ENCODE measurements around the gene LHPP.

DNA sequence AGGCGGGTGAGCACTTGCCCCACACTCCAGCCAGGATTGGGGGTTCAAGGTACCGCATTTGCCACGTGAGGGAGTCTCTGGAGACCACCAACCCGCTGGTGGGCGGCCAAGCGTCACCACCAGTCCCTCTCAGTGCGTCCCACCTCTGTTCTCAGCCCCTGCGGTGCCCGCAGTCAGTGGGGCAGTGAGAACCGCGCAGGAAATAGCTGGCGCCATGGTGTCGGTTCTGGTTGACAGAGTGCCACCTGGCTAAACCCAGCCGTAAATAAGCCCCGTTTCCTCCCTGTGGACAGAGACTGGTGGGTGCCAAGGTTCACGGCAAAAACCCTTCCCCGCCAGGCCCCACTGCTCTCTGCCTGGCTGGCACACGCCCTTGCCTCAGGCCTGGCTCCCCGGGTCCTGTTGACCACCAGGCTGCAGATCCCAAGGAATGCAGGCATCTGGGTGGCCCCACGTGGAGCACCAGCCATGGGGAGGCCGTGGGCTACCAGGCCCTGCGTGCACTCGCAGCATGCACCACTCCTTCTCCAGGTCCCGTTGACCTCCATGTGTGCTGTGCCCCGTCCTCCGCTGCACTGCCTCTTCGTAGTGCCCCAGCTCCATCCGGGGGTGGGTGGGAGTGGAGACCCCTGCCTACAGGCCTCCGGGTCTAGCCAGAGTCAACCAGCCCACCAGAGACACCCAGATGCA, 140.0 kb downstream of the LHPP start:
- TF ChIP-seq, protein P1, sequence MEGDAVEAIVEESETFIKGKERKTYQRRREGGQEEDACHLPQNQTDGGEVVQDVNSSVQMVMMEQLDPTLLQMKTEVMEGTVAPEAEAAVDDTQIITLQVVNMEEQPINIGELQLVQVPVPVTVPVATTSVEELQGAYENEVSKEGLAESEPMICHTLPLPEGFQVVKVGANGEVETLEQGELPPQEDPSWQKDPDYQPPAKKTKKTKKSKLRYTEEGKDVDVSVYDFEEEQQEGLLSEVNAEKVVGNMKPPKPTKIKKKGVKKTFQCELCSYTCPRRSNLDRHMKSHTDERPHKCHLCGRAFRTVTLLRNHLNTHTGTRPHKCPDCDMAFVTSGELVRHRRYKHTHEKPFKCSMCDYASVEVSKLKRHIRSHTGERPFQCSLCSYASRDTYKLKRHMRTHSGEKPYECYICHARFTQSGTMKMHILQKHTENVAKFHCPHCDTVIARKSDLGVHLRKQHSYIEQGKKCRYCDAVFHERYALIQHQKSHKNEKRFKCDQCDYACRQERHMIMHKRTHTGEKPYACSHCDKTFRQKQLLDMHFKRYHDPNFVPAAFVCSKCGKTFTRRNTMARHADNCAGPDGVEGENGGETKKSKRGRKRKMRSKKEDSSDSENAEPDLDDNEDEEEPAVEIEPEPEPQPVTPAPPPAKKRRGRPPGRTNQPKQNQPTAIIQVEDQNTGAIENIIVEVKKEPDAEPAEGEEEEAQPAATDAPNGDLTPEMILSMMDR (IDR thresholded peaks at IDR 0.05) = no peak
- no peak for TF ChIP-seq EZH2phosphoT487 (IDR thresholded peaks at IDR 0.05)

All from neural progenitor cell (in vitro differentiated cells).